C4-2B (cell line): Measurements from ENCODE around the gene PCNX3.
A peak's percentile ranks its signal among the peaks of the same experiment; 100 is the strongest.

Experiments used
- H3K27ac ChIP-seq: fragments of 450-650 bp; 2 replicates; pipeline ENCODE4 v1.5.1; 2017
- ZFX ChIP-seq: fragments of 450-650 bp; IDR thresholded peaks from 2 replicates; pipeline ENCODE4 v1.6.1; 2017
- TF ChIP-seq, protein P1 (sequence below): fragments of 450-650 bp; conservative IDR thresholded peaks from 2 replicates; pipeline ENCODE4 v1.5.1; 2017; ENCODE audit warnings: mild to moderate bottlenecking

The PCNX3 gene

DNA sequence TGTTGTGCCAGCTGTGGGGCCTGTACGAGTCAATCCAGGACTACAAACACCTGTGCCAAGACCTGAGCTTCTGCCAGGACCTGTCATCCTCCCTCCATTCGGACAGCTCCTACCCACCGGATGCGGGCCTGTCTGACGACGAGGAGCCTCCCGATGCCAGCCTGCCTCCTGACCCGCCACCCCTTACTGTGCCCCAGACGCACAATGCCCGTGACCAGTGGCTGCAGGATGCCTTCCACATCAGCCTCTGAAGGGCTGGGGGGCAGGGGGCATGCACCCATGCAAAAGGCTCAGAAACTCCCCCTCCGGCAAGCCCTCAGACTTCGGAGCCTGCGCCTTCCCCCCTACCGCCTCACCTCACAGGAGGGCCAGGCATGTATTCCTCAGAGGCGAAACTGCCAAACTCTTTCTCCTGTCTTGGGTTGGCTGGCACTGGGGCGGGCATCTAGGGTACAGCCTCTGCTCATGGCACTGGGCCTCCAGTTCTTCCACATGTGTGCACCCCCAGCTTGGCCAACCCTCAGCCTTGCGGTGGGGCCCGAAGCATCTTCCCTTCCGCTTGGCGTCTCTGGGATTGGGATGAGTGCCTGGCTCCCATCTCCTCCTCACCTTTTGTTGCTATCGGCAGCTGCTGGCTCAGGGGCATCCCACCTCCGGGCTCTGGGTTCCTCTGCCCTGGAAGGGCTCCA, 42.0 kb upstream of the PCNX3 start:
- H3K27ac ChIP-seq, result peak overlapping the region; percentile 84
- no peak for TF ChIP-seq ZFX
- TF ChIP-seq, protein P1, sequence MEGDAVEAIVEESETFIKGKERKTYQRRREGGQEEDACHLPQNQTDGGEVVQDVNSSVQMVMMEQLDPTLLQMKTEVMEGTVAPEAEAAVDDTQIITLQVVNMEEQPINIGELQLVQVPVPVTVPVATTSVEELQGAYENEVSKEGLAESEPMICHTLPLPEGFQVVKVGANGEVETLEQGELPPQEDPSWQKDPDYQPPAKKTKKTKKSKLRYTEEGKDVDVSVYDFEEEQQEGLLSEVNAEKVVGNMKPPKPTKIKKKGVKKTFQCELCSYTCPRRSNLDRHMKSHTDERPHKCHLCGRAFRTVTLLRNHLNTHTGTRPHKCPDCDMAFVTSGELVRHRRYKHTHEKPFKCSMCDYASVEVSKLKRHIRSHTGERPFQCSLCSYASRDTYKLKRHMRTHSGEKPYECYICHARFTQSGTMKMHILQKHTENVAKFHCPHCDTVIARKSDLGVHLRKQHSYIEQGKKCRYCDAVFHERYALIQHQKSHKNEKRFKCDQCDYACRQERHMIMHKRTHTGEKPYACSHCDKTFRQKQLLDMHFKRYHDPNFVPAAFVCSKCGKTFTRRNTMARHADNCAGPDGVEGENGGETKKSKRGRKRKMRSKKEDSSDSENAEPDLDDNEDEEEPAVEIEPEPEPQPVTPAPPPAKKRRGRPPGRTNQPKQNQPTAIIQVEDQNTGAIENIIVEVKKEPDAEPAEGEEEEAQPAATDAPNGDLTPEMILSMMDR, result no peak

DNA sequence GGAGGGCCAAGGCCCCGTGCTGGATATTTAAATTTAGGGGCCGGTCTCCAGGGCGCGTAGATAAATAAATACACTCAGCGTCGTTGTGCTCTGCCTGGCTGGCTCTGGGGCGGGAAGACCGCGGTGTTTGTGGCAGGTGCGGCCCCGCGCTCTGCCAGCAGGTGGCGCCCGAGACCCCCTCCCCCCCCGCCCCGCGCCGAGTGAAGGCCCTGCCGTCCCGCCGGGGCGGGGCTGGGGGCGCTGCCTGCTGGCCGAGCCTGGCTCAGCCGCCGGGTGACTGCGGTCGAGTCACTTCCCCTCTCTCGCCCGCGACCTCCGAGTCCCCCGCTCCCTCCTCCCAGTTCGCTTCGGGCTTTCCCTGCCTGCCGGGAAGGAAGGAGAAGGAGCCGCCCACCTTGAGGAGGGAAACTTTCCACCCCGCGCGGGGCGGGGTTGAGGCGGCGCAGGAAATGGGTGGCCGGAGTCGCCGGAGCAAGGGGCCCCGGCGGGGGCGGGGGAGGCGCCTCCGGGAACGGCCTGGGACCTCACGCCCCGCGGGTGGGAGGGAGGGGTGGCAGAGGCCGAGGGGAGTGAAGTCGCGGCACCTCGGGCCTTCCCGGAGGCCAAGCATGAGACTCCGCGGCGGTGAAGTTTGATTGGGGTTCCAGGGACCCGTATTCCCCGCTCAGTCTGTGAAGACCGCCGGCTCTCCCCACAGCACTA, 41.3 kb upstream of the PCNX3 start:
- TF ChIP-seq, protein P1, result peak; percentile 99
- TF ChIP-seq ZFX, result no peak
- peak overlapping the region; percentile 84 for H3K27ac ChIP-seq

DNA sequence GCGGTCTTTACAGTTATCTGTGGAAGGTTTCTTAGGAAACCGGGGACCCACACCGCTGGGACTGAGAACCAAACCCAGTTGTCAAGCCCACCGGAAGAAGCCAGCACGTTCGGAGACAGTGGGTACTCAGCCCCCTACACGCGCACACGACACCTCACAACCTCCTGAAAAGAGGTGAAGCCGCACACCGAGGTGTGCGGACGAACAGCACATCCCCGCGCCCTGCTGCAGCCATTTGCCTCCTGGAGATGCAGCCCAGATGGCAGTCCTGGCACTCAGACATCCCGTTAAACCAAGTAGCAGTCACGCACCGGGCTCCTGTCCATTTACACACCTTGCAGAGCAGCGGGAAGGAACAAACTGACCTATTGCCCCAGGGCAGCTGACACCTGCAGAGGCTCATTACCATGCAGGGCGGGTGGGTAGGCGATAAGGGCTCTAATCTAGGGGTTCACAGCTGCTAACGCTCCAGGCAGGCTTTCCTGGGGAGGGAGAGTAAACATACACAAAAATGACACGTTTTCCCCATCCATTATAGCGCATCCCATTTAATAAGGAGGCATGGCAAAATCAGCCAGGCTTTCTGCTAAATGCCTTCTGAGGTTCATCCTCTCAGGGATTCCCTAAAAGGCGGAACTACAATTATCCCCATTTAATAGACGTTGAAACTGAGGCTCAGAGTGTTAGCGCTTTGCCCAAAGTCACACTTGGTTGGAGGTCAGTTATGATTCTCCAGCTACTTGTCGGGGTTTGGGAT, 40.6 kb upstream of the PCNX3 start:
- H3K27ac ChIP-seq, result peak overlapping the region; percentile 84
- TF ChIP-seq, protein P1, result no peak
- no peak for TF ChIP-seq ZFX

DNA sequence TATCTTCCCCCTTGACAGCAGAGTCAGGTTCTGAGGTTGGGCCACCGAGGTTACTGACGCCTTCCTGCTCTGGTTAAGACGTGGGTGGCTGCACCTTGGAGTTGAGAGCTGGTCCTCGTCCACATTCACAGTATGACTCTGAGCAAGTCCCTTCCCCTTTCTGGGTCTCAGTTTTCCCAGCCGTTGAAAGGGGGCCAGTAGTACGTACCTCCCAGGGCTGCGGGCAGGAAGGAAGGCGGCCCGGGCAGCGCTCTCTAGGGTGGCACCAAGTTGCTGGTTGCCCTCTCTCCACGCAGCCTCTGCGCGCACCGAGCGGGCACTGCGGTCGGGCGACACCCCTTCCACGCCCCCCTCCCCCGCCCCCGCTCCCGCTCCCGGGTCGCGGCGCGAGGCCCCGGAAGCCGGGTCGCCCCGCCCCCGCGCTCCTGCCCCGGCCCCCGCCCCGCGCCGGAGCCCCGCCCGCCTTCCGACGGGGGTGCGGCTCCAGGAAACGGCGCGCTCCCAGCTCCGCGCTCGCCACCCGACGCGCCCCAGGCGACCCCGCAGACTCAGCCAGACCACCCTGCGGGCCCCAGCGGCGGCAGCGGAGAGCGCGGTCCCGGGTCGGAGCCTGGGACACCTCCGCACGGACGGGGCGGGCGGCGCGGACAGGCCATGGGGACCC, 39.9 kb upstream of the PCNX3 start, which contains the start of gene EHBP1L1:
EHBP1L1 (plus strand) TSS at position 486 of the 664 bp plus-strand sequence. CDS start 250 bp downstream, outside the sequence.
- TF ChIP-seq, protein P1, result no peak
- TF ChIP-seq ZFX, result no peak
- H3K27ac ChIP-seq, result peak within 1 kb of the TSS; percentile 84

DNA sequence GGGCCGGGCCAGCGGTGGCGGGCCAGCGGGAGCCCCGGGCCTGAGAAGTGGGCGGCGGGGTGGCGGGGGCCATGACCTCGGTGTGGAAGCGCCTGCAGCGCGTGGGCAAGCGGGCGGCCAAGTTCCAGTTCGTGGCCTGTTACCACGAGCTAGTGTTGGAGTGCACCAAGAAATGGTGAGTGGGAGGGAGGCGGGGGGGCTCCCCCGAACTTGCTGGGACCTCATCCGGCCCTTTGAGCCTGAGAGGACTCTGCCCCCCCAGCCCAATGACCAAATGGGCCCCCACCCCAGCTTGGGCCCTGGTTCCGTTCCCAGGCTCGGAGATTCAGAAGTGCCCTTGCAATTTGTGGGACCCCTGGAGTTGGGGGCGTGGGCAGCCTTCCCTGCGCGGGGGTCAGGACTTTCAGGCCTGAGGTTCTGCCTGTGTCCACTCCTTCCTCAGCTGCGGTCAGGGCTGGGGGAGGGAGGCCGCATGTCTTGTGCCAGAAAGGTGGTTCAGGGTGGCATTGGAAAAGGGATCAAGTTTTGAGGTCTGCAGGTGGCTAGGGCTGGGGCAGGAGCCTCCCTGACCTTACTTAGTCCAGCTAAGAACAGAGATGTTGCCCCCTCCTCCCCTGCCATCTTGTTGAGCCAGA, 39.2 kb upstream of the PCNX3 start:
- TF ChIP-seq, protein P1, result no peak
- TF ChIP-seq ZFX, result no peak
- peak overlapping the region; percentile 84 for H3K27ac ChIP-seq

DNA sequence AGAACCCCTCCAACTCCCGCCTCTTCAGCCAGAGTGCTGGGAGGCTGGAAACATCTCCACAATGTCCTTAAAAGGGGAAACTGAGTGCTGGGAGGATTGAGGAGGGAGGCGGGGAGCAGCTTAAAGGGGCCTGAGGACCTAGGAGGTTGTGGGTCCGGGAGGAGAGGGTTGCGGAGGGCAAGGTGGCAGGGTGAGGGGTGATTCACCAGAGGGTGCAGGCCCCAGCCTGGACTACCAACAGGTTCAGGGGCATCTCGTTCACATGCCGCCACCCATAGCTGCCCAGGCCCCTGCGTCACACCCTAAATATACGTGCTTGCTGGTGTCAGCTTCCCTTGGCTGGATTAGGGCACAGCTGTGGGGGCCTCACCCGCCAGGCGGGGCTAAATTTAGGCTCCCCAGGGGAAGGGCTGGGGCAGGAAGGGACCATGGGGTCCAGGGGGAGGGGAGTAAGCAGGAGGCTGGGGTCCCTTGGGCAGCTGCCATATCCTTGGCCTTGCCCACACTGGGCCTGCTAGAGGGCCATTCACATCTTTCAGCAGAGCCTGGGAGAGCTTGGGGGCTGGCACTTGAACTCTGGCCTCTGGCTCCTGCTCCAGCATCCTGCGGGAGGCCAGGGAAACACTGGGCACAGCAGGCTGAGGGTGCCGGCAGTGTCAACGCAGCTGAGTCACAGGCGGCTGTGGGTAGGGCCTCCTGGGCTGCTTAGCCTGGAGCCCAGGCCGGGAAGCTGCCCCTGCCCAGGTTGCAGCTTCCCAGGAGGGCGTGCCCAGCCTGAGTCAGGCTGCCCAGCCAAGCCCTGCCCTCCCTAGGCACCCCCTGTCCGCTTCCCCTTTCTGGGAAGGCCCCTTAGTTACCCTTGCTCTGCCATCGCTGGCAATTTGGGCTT, 38.5 kb upstream of the PCNX3 start:
- TF ChIP-seq ZFX, result no peak
- TF ChIP-seq, protein P1, result no peak
- no peak overlapping the region; the same call in 1 of the 2 replicates for H3K27ac ChIP-seq
